HG02678 (cell line): Measurements from ENCODE around the gene SMTNL2.
"Not testable (repeated sequence)": the region's sequence is repeated elsewhere in the genome, so short reads cannot be mapped to it uniquely, and the experiment has no call there.

Experiments
- ATAC-seq: cut with Tn5 transposase; IDR thresholded peaks from one replicate; pipeline ENCODE4 v1.9.1; 2021; ENCODE audit warnings: mild to moderate bottlenecking, moderate library complexity; ENCODE audit not compliant: unreplicated experiment

SMTNL2 gene

GRCh38 chr17:4599505-4600281 is 15.4 kb downstream of the SMTNL2 start:
- no peak for ATAC-seq

GRCh38 chr17:4600563-4600962 is 16.2 kb downstream of the SMTNL2 start:
- no peak for ATAC-seq

- ATAC-seq = no peak
Measured at GRCh38 chr17:4601326-4601725, 17.0 kb downstream of the SMTNL2 start.

- no peak for ATAC-seq
Measured at GRCh38 chr17:4602041-4602440, 17.7 kb downstream of the SMTNL2 start.

- ATAC-seq = no peak
Measured at GRCh38 chr17:4604111-4604644, 19.8 kb downstream of the SMTNL2 start.

- ATAC-seq = not testable (repeated sequence)
Measured at GRCh38 chr17:4604736-4605135, 20.4 kb downstream of the SMTNL2 start.

- ATAC-seq = no peak
Measured at GRCh38 chr17:4605826-4606225, 21.5 kb downstream of the SMTNL2 start.

GRCh38 chr17:4607261-4607741 is 23.0 kb downstream of the SMTNL2 start:
- ATAC-seq = no peak

GRCh38 chr17:4607773-4608187 is 23.5 kb downstream of the SMTNL2 start:
- no peak for ATAC-seq

GRCh38 chr17:4609761-4610160 is 25.4 kb downstream of the SMTNL2 start:
- no peak for ATAC-seq

GRCh38 chr17:4610162-4610561 is 25.8 kb downstream of the SMTNL2 start:
- ATAC-seq = no peak

GRCh38 chr17:4610656-4611055 is 26.3 kb downstream of the SMTNL2 start:
- ATAC-seq = no peak

GRCh38 chr17:4616476-4616875 is 32.1 kb downstream of the SMTNL2 start:
- ATAC-seq = no peak

- no peak for ATAC-seq
Measured at GRCh38 chr17:4617090-4617489, 32.8 kb downstream of the SMTNL2 start.

- no peak for ATAC-seq
Measured at GRCh38 chr17:4617590-4618351, 33.4 kb downstream of the SMTNL2 start.

- no peak for ATAC-seq
Measured at GRCh38 chr17:4620531-4621101, 36.3 kb downstream of the SMTNL2 start.

GRCh38 chr17:4622375-4622774 is 38.0 kb downstream of the SMTNL2 start:
- ATAC-seq = no peak

GRCh38 chr17:4623249-4623648 is 38.9 kb downstream of the SMTNL2 start:
- ATAC-seq = no peak

GRCh38 chr17:4624451-4624911 is 40.2 kb downstream of the SMTNL2 start:
- ATAC-seq = not testable (repeated sequence)

GRCh38 chr17:4625181-4625617 is 40.9 kb downstream of the SMTNL2 start:
- ATAC-seq = no peak

- ATAC-seq = no peak
Measured at GRCh38 chr17:4626734-4627256, 42.5 kb downstream of the SMTNL2 start.
